Thyroid gland (tissue), 4 donors: ENCODE data around the gene TMEM119.

Experiments
- CTCF ChIP-seq, 6 experiments: fragments of 200-600 bp in 3 of 6; fragments of 450-650 bp in 3 of 6; sonication (generic) in 3 of 6; IDR thresholded peaks; one replicate each; pipeline ENCODE4 v1.5.1; 2016 to 2019; ENCODE audit warnings: antibody characterized with exemption in 6 of 6, mild to moderate bottlenecking in 2 of 6, inconsistent platforms in 1 of 6, moderate library complexity in 1 of 6
- POLR2A ChIP-seq, 2 donors: fragments of 450-650 bp; IDR thresholded peaks; one replicate each; pipeline ENCODE4 v1.6.1; 2017; ENCODE audit warnings: antibody characterized with exemption in 2 of 2, mild to moderate bottlenecking in 2 of 2, moderate library complexity in 1 of 2

- no peak for TF ChIP-seq POLR2A (IDR thresholded peaks at IDR 0.05)
- TF ChIP-seq CTCF (IDR thresholded peaks at IDR 0.05) = no peak
These were observed 41.3 kb upstream of the TMEM119 start for GRCh38 chr12:108638997-108639822.
